Trophoblast cell (in vitro differentiated cells and primary cell): ENCODE data around the gene CHCHD6.

Experiments
- DNase-seq, 2 donors: peaks; one replicate each; pipeline ENCODE4 v3.0.0-alpha.2; 2016
- H2AFZ ChIP-seq: 2 replicates; pipeline ENCODE4 v1.6.1; 2013; ENCODE audit warnings: low read length, moderate library complexity, mild to moderate bottlenecking; ENCODE audit not compliant: insufficient read depth, poor library complexity
- H2AK5ac ChIP-seq: 2 replicates; pipeline ENCODE4 v1.6.1; 2013; ENCODE audit warnings: mild to moderate bottlenecking, low read length
- H2BK120ac ChIP-seq: 2 replicates; pipeline ENCODE4 v1.6.1; 2013; ENCODE audit warnings: low read length, mild to moderate bottlenecking, moderate library complexity; ENCODE audit not compliant: insufficient read depth, poor library complexity
- H2BK12ac ChIP-seq: 2 replicates; pipeline ENCODE4 v1.6.1; 2013; ENCODE audit warnings: mild to moderate bottlenecking, low read length, moderate library complexity
- H2BK5ac ChIP-seq: 2 replicates; pipeline ENCODE4 v1.6.1; 2013; ENCODE audit warnings: low read length, low read depth, moderate library complexity, mild to moderate bottlenecking; ENCODE audit not compliant: poor library complexity
- H3K14ac ChIP-seq: 2 replicates; pipeline ENCODE4 v1.6.1; 2013; ENCODE audit warnings: mild to moderate bottlenecking, low read length
- H3K18ac ChIP-seq: 2 replicates; pipeline ENCODE4 v1.6.1; 2013; ENCODE audit warnings: mild to moderate bottlenecking, low read length
- H3K23ac ChIP-seq: 2 replicates; pipeline ENCODE4 v1.6.1; 2013; ENCODE audit warnings: low read length
- H3K27ac ChIP-seq: 2 replicates; pipeline ENCODE4 v1.5.1; 2013; ENCODE audit warnings: low read depth, mild to moderate bottlenecking, inconsistent platforms, low read length, moderate library complexity
- H3K27me3 ChIP-seq: 2 replicates; pipeline ENCODE4 v1.6.1; 2013; ENCODE audit warnings: inconsistent platforms, mild to moderate bottlenecking, low read length, moderate library complexity; ENCODE audit not compliant: insufficient read depth
- H3K36me3 ChIP-seq, 2 experiments: 1 replicate in 1 of 2; 2 replicates in 1 of 2; pipeline ENCODE4 v1.6.1; 2013; ENCODE audit warnings: low read length in 2 of 2, mild to moderate bottlenecking in 2 of 2, moderate library complexity in 1 of 2; ENCODE audit not compliant: insufficient read depth in 2 of 2, control insufficient read depth in 1 of 2
- H3K4ac ChIP-seq: 2 replicates; pipeline ENCODE4 v1.6.1; 2013; ENCODE audit warnings: low read depth, mild to moderate bottlenecking, low read length, moderate library complexity
- H3K4me1 ChIP-seq, 2 experiments: 1 replicate in 1 of 2; 2 replicates in 1 of 2; pipeline ENCODE4 v1.6.1; 2013; ENCODE audit warnings: low read length in 2 of 2, mild to moderate bottlenecking in 2 of 2, moderate library complexity in 1 of 2; ENCODE audit not compliant: insufficient read depth in 2 of 2, control insufficient read depth in 1 of 2
- H3K4me2 ChIP-seq: 2 replicates; pipeline ENCODE4 v1.6.1; 2013; ENCODE audit warnings: inconsistent platforms, mild to moderate bottlenecking, low read length, moderate library complexity
- H3K4me3 ChIP-seq: 2 replicates; pipeline ENCODE4 v1.5.1; 2013; ENCODE audit warnings: mild to moderate bottlenecking, low read depth, low read length, inconsistent platforms
- H3K79me1 ChIP-seq: one replicate; pipeline ENCODE4 v1.6.1; 2013; ENCODE audit warnings: low read length
- H3K79me2 ChIP-seq: 2 replicates; pipeline ENCODE4 v1.6.1; 2013; ENCODE audit warnings: low read length, mild to moderate bottlenecking; ENCODE audit not compliant: control insufficient read depth, insufficient read depth, poor library complexity
- H3K9ac ChIP-seq: 2 replicates; pipeline ENCODE4 v1.6.1; 2013; ENCODE audit warnings: mild to moderate bottlenecking, low read length
- H3K9me3 ChIP-seq: 2 replicates; pipeline ENCODE4 v1.6.1; 2013; ENCODE audit warnings: low read depth, mild to moderate bottlenecking, control low read depth, inconsistent platforms, low read length; ENCODE audit not compliant: insufficient read depth
- H4K12ac ChIP-seq: 2 replicates; pipeline ENCODE4 v1.6.1; 2013; ENCODE audit warnings: low read depth, mild to moderate bottlenecking, low read length, moderate library complexity
- H4K8ac ChIP-seq: 2 replicates; pipeline ENCODE4 v1.6.1; 2013; ENCODE audit warnings: low read depth, mild to moderate bottlenecking, low read length, moderate library complexity
- H4K91ac ChIP-seq: one replicate; pipeline ENCODE4 v1.6.1; 2013; ENCODE audit warnings: low read depth, mild to moderate bottlenecking, low read length, moderate library complexity
- WGBS: extraction: QIAGEN DNeasy Blood & Tissue Kit; methylation state at CpG from one replicate; pipeline ENCODE4 v1.1.7; 2013; ENCODE audit warnings: missing lambda C conversion rate; ENCODE audit not compliant: insufficient read length, insufficient coverage; ENCODE audit errors: extremely low coverage; 5-methylcytosine and 5-hydroxymethylcytosine counted together

Gene CHCHD6

GRCh38 chr3:126959136-126959920 is 255.3 kb downstream of the CHCHD6 start:
- Histone ChIP-seq H2BK12ac (no peak overlapping the region), H2BK120ac (no peak overlapping the region), H3K27ac (no peak overlapping the region), H3K23ac (no peak overlapping the region), H3K36me3 (no peaks in the 10 kb centered on the region), H3K9ac (no peak overlapping the region), H3K9me3 (peaks cover 3% of the 10 kb centered on the region), H4K8ac (no peak overlapping the region), H2AFZ (no peak overlapping the region), H2BK5ac (no peak overlapping the region), H3K4ac (no peak overlapping the region), H3K79me1 (no peaks in the 10 kb centered on the region), H3K18ac (no peak overlapping the region), H4K12ac (no peak overlapping the region), H3K4me3 (no peak overlapping the region), H2AK5ac (no peak overlapping the region), H4K91ac (no peak overlapping the region), H3K14ac (no peak overlapping the region), H3K27me3 (no peaks in the 10 kb centered on the region), H3K4me2 (no peak overlapping the region), H3K79me2 (no peaks in the 10 kb centered on the region), H3K4me1 (peaks cover 7% of the 10 kb centered on the region in 2 experiments)
- WGBS = no CpG with 5 or more reads among the region's 10 CpGs
- DNase-seq = no peak

GRCh38 chr3:126959921-126960603 is 256.0 kb downstream of the CHCHD6 start:
- H2AFZ ChIP-seq = no peak overlapping the region
- no peak overlapping the region for H3K4me2 ChIP-seq
- H3K4ac ChIP-seq = no peak overlapping the region
- no CpG with 5 or more reads among the region's 17 CpGs for WGBS
- H3K23ac ChIP-seq = no peak overlapping the region
- H3K27me3 ChIP-seq = no peaks in the 10 kb centered on the region
- H3K4me1 ChIP-seq = peaks cover 7% of the 10 kb centered on the region in 2 experiments
- H3K14ac ChIP-seq = no peak overlapping the region
- no peak overlapping the region for H3K4me3 ChIP-seq
- H4K12ac ChIP-seq = no peak overlapping the region
- no peaks in the 10 kb centered on the region for H3K79me1 ChIP-seq
- H3K27ac ChIP-seq = no peak overlapping the region
- H3K9ac ChIP-seq = no peak overlapping the region
- no peaks in the 10 kb centered on the region for H3K36me3 ChIP-seq
- no peak overlapping the region for H2BK12ac ChIP-seq
- no peak overlapping the region for H2BK120ac ChIP-seq
- no peak overlapping the region for H4K8ac ChIP-seq
- no peak overlapping the region for H2BK5ac ChIP-seq
- no peak overlapping the region for H2AK5ac ChIP-seq
- no peak overlapping the region for H3K18ac ChIP-seq
- DNase-seq = peak in 1 of 2 donors; percentile 9
- no peaks in the 10 kb centered on the region for H3K79me2 ChIP-seq
- H3K9me3 ChIP-seq = peaks cover 3% of the 10 kb centered on the region
- H4K91ac ChIP-seq = no peak overlapping the region

GRCh38 chr3:126960604-126960995 is 256.6 kb downstream of the CHCHD6 start:
- no peak overlapping the region for H3K27ac ChIP-seq
- no peak overlapping the region for H3K18ac ChIP-seq
- no peaks in the 10 kb centered on the region for H3K27me3 ChIP-seq
- no peak overlapping the region for H4K8ac ChIP-seq
- no peak overlapping the region for H2AK5ac ChIP-seq
- H3K4me1 ChIP-seq = peaks cover 7% of the 10 kb centered on the region in 2 experiments
- H3K9me3 ChIP-seq = peaks cover 3% of the 10 kb centered on the region
- H3K23ac ChIP-seq = no peak overlapping the region
- no peak overlapping the region for H2AFZ ChIP-seq
- H3K9ac ChIP-seq = no peak overlapping the region
- H3K79me2 ChIP-seq = no peaks in the 10 kb centered on the region
- no peak overlapping the region for H2BK12ac ChIP-seq
- no peak overlapping the region for H3K4me2 ChIP-seq
- no peak overlapping the region for H3K14ac ChIP-seq
- H3K4ac ChIP-seq = no peak overlapping the region
- no peak overlapping the region for H4K12ac ChIP-seq
- no peak overlapping the region for H4K91ac ChIP-seq
- no CpG with 5 or more reads among the region's 17 CpGs for WGBS
- H3K4me3 ChIP-seq = no peak overlapping the region
- no peaks in the 10 kb centered on the region for H3K36me3 ChIP-seq
- no peak overlapping the region for H2BK5ac ChIP-seq
- no peak overlapping the region for H2BK120ac ChIP-seq
- H3K79me1 ChIP-seq = no peaks in the 10 kb centered on the region
- DNase-seq = no peak

- H3K14ac ChIP-seq = no peak overlapping the region
- H3K36me3 ChIP-seq = no peaks in the 10 kb centered on the region
- H2BK5ac ChIP-seq = no peak overlapping the region
- H3K27me3 ChIP-seq = no peaks in the 10 kb centered on the region
- no CpG with 5 or more reads among the region's 8 CpGs for WGBS
- no peak overlapping the region for H2BK12ac ChIP-seq
- H3K4me2 ChIP-seq = no peak overlapping the region
- no peak overlapping the region for H3K18ac ChIP-seq
- H3K27ac ChIP-seq = no peak overlapping the region
- no peak overlapping the region for H2BK120ac ChIP-seq
- H4K91ac ChIP-seq = no peak overlapping the region
- no peaks in the 10 kb centered on the region for H3K79me1 ChIP-seq
- H3K4ac ChIP-seq = no peak overlapping the region
- no peak overlapping the region for H2AFZ ChIP-seq
- H3K4me3 ChIP-seq = no peak overlapping the region
- peaks cover 3% of the 10 kb centered on the region for H3K9me3 ChIP-seq
- no peak overlapping the region for H3K9ac ChIP-seq
- no peak overlapping the region for H4K12ac ChIP-seq
- H2AK5ac ChIP-seq = no peak overlapping the region
- peaks cover 7% of the 10 kb centered on the region in 2 experiments for H3K4me1 ChIP-seq
- H4K8ac ChIP-seq = no peak overlapping the region
- H3K23ac ChIP-seq = no peak overlapping the region
- no peaks in the 10 kb centered on the region for H3K79me2 ChIP-seq
- DNase-seq = peak; percentile 24 to 35
Measured at GRCh38 chr3:126961191-126961790, 257.3 kb downstream of the CHCHD6 start.
